HepG2 (cell line): ENCODE data around the gene ZBTB7A. TPM values are rescaled to one million over a fixed set of nuclear protein-coding genes. Genes with fewer than 3 reads are reported as not detected.

Experiments used
- CBX1 ChIP-seq: IDR thresholded peaks from one replicate; pipeline ENCODE4 v1.6.1; 2016; ENCODE audit warnings: antibody characterized with exemption, low read depth
- EED ChIP-seq: sonication (generic); formaldehyde crosslinking; IDR thresholded peaks from 2 replicates; pipeline ENCODE4 v1.5.0; 2020; ENCODE audit warnings: mild to moderate bottlenecking, missing genetic modification reagents
- GABPB1 ChIP-seq: IDR thresholded peaks from 2 replicates; pipeline ENCODE4 v1.6.1; 2016; ENCODE audit warnings: mild to moderate bottlenecking, missing genetic modification reagents, moderate library complexity, missing compliant biosample characterization
- GATA4 ChIP-seq: sonication (generic); IDR thresholded peaks from 2 replicates; pipeline ENCODE4 v1.6.1; 2016; ENCODE audit warnings: antibody characterized with exemption, low read depth, borderline replicate concordance
- HMG20B ChIP-seq: conservative IDR thresholded peaks from 2 replicates; pipeline ENCODE4 v1.6.1; 2016; ENCODE audit warnings: missing genetic modification reagents, missing compliant biosample characterization
- KDM5A ChIP-seq: fragments of 200-600 bp; sonication (generic); IDR thresholded peaks from 2 replicates; pipeline ENCODE4 v1.7.0; 2018; ENCODE audit warnings: antibody characterized with exemption, mild to moderate bottlenecking, low read length, borderline replicate concordance
- MED13 ChIP-seq: sonication (generic); formaldehyde crosslinking; IDR thresholded peaks from 2 replicates; pipeline ENCODE4 v1.5.0; 2020; ENCODE audit warnings: missing genetic modification reagents
- PRMT3 ChIP-seq: sonication (generic); formaldehyde crosslinking; IDR thresholded peaks from 2 replicates; pipeline ENCODE4 v1.8.1; 2022; ENCODE audit warnings: low read depth, mild to moderate bottlenecking, moderate library complexity, missing genetic modification reagents, borderline replicate concordance
- SALL2 ChIP-seq: sonication (generic); formaldehyde crosslinking; IDR thresholded peaks from 2 replicates; pipeline ENCODE4 v1.8.1; 2023; ENCODE audit warnings: mild to moderate bottlenecking, missing genetic modification reagents, inconsistent platforms
- TAF15 ChIP-seq: fragments of 200-400 bp; formaldehyde crosslinking; IDR thresholded peaks from one replicate; pipeline ENCODE4 v1.6.1; 2018; ENCODE audit warnings: mild to moderate bottlenecking, low read depth, low read length; ENCODE audit not compliant: poor library complexity, severe bottlenecking
- TP53 ChIP-seq: sonication (generic); formaldehyde crosslinking; conservative IDR thresholded peaks from 2 replicates; pipeline ENCODE4 v1.4.0; 2020; ENCODE audit warnings: missing genetic modification reagents
- ZFY ChIP-seq: sonication (generic); formaldehyde crosslinking; IDR thresholded peaks from 2 replicates; pipeline ENCODE4 v1.4.0; 2020; ENCODE audit warnings: missing genetic modification reagents
- ZNF207 ChIP-seq: fragments of 450-650 bp; IDR thresholded peaks from 2 replicates; pipeline ENCODE4 v1.6.1; 2016; ENCODE audit warnings: antibody characterized with exemption, borderline replicate concordance
- ZNF260 ChIP-seq: sonication (generic); formaldehyde crosslinking; IDR thresholded peaks from 2 replicates; pipeline ENCODE4 v1.4.0; 2020; ENCODE audit warnings: missing genetic modification reagents, low read depth, mild to moderate bottlenecking, borderline replicate concordance
- ZNF292 ChIP-seq: sonication (generic); formaldehyde crosslinking; IDR thresholded peaks from 2 replicates; pipeline ENCODE4 v1.8.1; 2022; ENCODE audit warnings: mild to moderate bottlenecking, low read depth, missing genetic modification reagents, borderline replicate concordance
- ZNF7 ChIP-seq: IDR thresholded peaks from 2 replicates; pipeline ENCODE4 v1.6.1; 2016; ENCODE audit warnings: missing biosample characterization, missing genetic modification reagents
- ZNF792 ChIP-seq: IDR thresholded peaks from 2 replicates; pipeline ENCODE4 v1.6.1; 2016
- ZSCAN21 ChIP-seq: sonication (generic); formaldehyde crosslinking; IDR thresholded peaks from 2 replicates; pipeline ENCODE4 v1.8.0; 2022; ENCODE audit warnings: mild to moderate bottlenecking, missing genetic modification reagents, moderate library complexity, borderline replicate concordance
- ZSCAN25 ChIP-seq: sonication (generic); formaldehyde crosslinking; IDR thresholded peaks from 2 replicates; pipeline ENCODE4 v1.8.0; 2022; ENCODE audit warnings: mild to moderate bottlenecking, missing genetic modification reagents
- ZSCAN29 ChIP-seq: sonication (generic); formaldehyde crosslinking; conservative IDR thresholded peaks from 2 replicates; pipeline ENCODE4 v1.4.0; 2020; ENCODE audit warnings: mild to moderate bottlenecking, missing genetic modification reagents
- polyA plus RNA-seq, 8 experiments: library from polyadenylated mRNA; depleted of rRNA in 3 of 8; stranded (reverse) in 7 of 8; unstranded in 1 of 8; fragments of >200 nt; fragmentation: Illumina TruSeq in 4 of 8; extraction: Trizol in 4 of 8; gene quantifications; 2 replicates each; pipeline versions ENCODE4 v1.2.1 to v1.2.3, GENCODE V29; 2011 to 2016; ENCODE audit warnings: low read depth in 4 of 8, missing spikeins in 1 of 8, mixed read lengths in 1 of 8; ENCODE audit not compliant: insufficient read depth in 1 of 8
- total RNA-seq, 5 experiments: library from RNA; depleted of rRNA; stranded (reverse); fragments of >200 nt; fragmentation: Illumina TruSeq; extraction: Trizol; gene quantifications; 2 replicates each; pipeline ENCODE4 v1.2.3, GENCODE V29; 2016; ENCODE audit warnings: low read depth in 1 of 5
- TF ChIP-seq, protein P1 (sequence below): sonication (generic); formaldehyde crosslinking; IDR thresholded peaks from 2 replicates; pipeline ENCODE4 v1.5.1; 2020; ENCODE audit warnings: missing genetic modification reagents, mild to moderate bottlenecking, borderline replicate concordance
- TF ChIP-seq, protein P2 (sequence below): IDR thresholded peaks from 2 replicates; pipeline ENCODE4 v1.6.1; 2012; ENCODE audit warnings: low read length, improper control_type of control experiment
- TF ChIP-seq, protein P3 (sequence below): IDR thresholded peaks from 2 replicates; pipeline ENCODE4 v1.6.1; 2016; ENCODE audit warnings: mild to moderate bottlenecking, missing biosample characterization, missing genetic modification reagents
- TF ChIP-seq, protein P4 (sequence below): sonication (generic); formaldehyde crosslinking; IDR thresholded peaks from 2 replicates; pipeline ENCODE4 v1.8.0; 2022; ENCODE audit warnings: mild to moderate bottlenecking, missing genetic modification reagents; ENCODE audit not compliant: insufficient replicate concordance

ZBTB7A gene
- total and polyA plus RNA-seq, 2 of the 13 experiments (the other 11 are each of a cell fraction or from before 2014, with no cell fraction given): 3.6 to 4.0 TPM

DNA sequence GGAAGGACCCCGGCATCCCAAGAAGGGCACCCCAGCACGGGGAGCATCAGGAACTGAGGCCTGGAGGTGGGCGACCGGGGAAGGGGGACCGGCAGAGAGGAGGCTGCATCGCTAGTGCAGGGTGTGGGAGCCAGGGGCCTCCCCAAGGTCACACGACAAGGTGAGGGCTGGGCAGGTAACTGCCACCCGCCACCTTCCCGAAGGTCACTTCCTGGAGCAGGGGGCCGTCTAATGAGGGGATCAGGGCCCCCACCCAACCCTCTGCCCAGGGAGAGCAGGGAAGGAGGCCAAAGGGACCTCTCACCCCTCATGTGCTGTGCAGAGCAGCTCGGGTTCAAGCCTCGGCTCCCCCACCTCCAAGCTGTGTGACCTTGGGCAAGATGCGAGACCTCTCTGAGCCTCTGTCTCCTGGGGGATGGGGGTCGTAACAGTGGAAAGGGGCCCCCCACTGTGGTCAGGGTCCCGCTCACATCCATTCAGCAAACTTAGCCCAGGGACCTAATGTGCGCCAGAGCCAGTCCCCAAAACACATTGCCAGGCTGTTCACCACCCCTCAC is 6.0 kb downstream of the ZBTB7A start (continued):
- TF ChIP-seq ZSCAN29 (CRISPR knock-in tag) (no peak), ZNF207 (no peak), ZNF7 (CRISPR knock-in tag) (no peak), KDM5A (no peak; the same call in 1 of the 2 replicates), ZNF792 (no peak), ZNF292 (CRISPR knock-in tag) (no peak), MED13 (CRISPR knock-in tag) (no peak), ZNF260 (CRISPR knock-in tag) (no peak), GATA4 (no peak), TAF15 (no peak), ZFY (CRISPR knock-in tag) (peak; percentile 35; the same call in 1 of the 2 replicates), CBX1 (no peak), SALL2 (0 out of 2 replicates have a peak, but pooled peaks have one; percentile 35), GABPB1 (CRISPR knock-in tag) (no peak), TP53 (CRISPR knock-in tag) (no peak), EED (CRISPR knock-in tag) (0 out of 2 replicates have a peak, but pooled peaks have one; percentile 38), ZSCAN25 (no peak), ZSCAN21 (no peak), HMG20B (no peak), PRMT3 (CRISPR knock-in tag) (peak; percentile 49; the same call in 1 of the 2 replicates)
- TF ChIP-seq, protein P1, sequence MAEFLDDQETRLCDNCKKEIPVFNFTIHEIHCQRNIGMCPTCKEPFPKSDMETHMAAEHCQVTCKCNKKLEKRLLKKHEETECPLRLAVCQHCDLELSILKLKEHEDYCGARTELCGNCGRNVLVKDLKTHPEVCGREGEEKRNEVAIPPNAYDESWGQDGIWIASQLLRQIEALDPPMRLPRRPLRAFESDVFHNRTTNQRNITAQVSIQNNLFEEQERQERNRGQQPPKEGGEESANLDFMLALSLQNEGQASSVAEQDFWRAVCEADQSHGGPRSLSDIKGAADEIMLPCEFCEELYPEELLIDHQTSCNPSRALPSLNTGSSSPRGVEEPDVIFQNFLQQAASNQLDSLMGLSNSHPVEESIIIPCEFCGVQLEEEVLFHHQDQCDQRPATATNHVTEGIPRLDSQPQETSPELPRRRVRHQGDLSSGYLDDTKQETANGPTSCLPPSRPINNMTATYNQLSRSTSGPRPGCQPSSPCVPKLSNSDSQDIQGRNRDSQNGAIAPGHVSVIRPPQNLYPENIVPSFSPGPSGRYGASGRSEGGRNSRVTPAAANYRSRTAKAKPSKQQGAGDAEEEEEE: no peak
- TF ChIP-seq, protein P2, sequence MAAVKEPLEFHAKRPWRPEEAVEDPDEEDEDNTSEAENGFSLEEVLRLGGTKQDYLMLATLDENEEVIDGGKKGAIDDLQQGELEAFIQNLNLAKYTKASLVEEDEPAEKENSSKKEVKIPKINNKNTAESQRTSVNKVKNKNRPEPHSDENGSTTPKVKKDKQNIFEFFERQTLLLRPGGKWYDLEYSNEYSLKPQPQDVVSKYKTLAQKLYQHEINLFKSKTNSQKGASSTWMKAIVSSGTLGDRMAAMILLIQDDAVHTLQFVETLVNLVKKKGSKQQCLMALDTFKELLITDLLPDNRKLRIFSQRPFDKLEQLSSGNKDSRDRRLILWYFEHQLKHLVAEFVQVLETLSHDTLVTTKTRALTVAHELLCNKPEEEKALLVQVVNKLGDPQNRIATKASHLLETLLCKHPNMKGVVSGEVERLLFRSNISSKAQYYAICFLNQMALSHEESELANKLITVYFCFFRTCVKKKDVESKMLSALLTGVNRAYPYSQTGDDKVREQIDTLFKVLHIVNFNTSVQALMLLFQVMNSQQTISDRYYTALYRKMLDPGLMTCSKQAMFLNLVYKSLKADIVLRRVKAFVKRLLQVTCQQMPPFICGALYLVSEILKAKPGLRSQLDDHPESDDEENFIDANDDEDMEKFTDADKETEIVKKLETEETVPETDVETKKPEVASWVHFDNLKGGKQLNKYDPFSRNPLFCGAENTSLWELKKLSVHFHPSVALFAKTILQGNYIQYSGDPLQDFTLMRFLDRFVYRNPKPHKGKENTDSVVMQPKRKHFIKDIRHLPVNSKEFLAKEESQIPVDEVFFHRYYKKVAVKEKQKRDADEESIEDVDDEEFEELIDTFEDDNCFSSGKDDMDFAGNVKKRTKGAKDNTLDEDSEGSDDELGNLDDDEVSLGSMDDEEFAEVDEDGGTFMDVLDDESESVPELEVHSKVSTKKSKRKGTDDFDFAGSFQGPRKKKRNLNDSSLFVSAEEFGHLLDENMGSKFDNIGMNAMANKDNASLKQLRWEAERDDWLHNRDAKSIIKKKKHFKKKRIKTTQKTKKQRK: no peak
- TF ChIP-seq, protein P3, sequence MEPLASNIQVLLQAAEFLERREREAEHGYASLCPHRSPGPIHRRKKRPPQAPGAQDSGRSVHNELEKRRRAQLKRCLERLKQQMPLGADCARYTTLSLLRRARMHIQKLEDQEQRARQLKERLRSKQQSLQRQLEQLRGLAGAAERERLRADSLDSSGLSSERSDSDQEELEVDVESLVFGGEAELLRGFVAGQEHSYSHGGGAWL: 0 out of 2 replicates have a peak, but pooled peaks have one; percentile 5
- TF ChIP-seq, protein P4, sequence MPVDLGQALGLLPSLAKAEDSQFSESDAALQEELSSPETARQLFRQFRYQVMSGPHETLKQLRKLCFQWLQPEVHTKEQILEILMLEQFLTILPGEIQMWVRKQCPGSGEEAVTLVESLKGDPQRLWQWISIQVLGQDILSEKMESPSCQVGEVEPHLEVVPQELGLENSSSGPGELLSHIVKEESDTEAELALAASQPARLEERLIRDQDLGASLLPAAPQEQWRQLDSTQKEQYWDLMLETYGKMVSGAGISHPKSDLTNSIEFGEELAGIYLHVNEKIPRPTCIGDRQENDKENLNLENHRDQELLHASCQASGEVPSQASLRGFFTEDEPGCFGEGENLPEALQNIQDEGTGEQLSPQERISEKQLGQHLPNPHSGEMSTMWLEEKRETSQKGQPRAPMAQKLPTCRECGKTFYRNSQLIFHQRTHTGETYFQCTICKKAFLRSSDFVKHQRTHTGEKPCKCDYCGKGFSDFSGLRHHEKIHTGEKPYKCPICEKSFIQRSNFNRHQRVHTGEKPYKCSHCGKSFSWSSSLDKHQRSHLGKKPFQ: no peak
